ENCODE measurements around the gene INPP5F. TPM values are rescaled to one million over a fixed set of nuclear protein-coding genes. Genes with fewer than 3 reads are reported as not detected.

INPP5F gene
- total and polyA plus RNA-seq, 12 donors = 5.1 to 26.4 (median 10.5) TPM

GRCh38 chr10:119812684-119813083, 86.8 kb downstream of the INPP5F start:
- Histone ChIP-seq H3K27me3 (no peaks in the 10 kb centered on the region), H3K4me1 (replicated peaks in 1 of 2) (no peaks in the 10 kb centered on the region), H3K4me3 (no peak overlapping the region), H3K36me3 (replicated peaks in 1 of 2) (no peaks in the 10 kb centered on the region), H3K27ac (no peak overlapping the region), H3K9me3 (replicated peaks in 1 of 3) (no peaks in the 10 kb centered on the region)
- TF ChIP-seq POLR2A (IDR thresholded peaks at IDR 0.05) = no peak
- no peak for TF ChIP-seq CTCF (IDR thresholded peaks at IDR 0.05)
- no peak for DNase-seq
- intact Hi-C loops (cut with DNase I) = no loop called here

GRCh38 chr10:119815671-119816070, 89.8 kb downstream of the INPP5F start:
- intact Hi-C loops (cut with DNase I) = no loop called here

GRCh38 chr10:119817991-119818888, 92.4 kb downstream of the INPP5F start:
- 61 to 90% (median 68%) methylated on average over 23 to 84 of the region's 84 CpGs for WGBS, 4 donors

More at GRCh38 chr10:119815671-119816070, 89.8 kb downstream of the INPP5F start:
- no peak for TF ChIP-seq POLR2A (IDR thresholded peaks at IDR 0.05)
- TF ChIP-seq CTCF (IDR thresholded peaks at IDR 0.05) = no peak
- Histone ChIP-seq H3K27ac (no peak overlapping the region), H3K27me3 (no peaks in the 10 kb centered on the region), H3K9me3 (replicated peaks in 1 of 3) (no peaks in the 10 kb centered on the region), H3K4me1 (replicated peaks in 1 of 2) (no peaks in the 10 kb centered on the region), H3K36me3 (replicated peaks in 1 of 2) (no peaks in the 10 kb centered on the region), H3K4me3 (no peak overlapping the region)
- no peak for DNase-seq
- WGBS, 4 donors = 96 to 97% (median 96%) methylated on average over 7 of the region's 7 CpGs

GRCh38 chr10:119818889-119819270, 93.0 kb downstream of the INPP5F start:
- 48 to 67% (median 56%) methylated on average over 10 of the region's 10 CpGs for WGBS, 4 donors
- H3K36me3 ChIP-seq (replicated peaks in 1 of 2) = no peaks in the 10 kb centered on the region

More at GRCh38 chr10:119817991-119818888, 92.4 kb downstream of the INPP5F start:
- Histone ChIP-seq H3K36me3 (replicated peaks in 1 of 2) (no peaks in the 10 kb centered on the region), H3K4me3 (peak overlapping the region in 1 of 4 donors; percentile 25), H3K9me3 (replicated peaks in 1 of 3) (no peaks in the 10 kb centered on the region), H3K27ac (no peak overlapping the region), H3K27me3 (no peaks in the 10 kb centered on the region), H3K4me1 (replicated peaks in 1 of 2) (no peaks in the 10 kb centered on the region)
- intact Hi-C loops (cut with DNase I) = no loop called here
- peak; percentile 32 to 88 (median 50) for DNase-seq
- TF ChIP-seq CTCF (IDR thresholded peaks at IDR 0.05) = peak in 2 of 6 experiments; percentile 14 to 19
- TF ChIP-seq POLR2A (IDR thresholded peaks at IDR 0.05) = peak in 1 of 2 donors; percentile 18

More at GRCh38 chr10:119818889-119819270, 93.0 kb downstream of the INPP5F start:
- no peak for DNase-seq
- Histone ChIP-seq H3K9me3 (replicated peaks in 1 of 3) (no peaks in the 10 kb centered on the region), H3K4me1 (replicated peaks in 1 of 2) (no peaks in the 10 kb centered on the region), H3K27me3 (no peaks in the 10 kb centered on the region), H3K4me3 (peak overlapping the region in 1 of 4 donors; percentile 25), H3K27ac (no peak overlapping the region)
- TF ChIP-seq POLR2A (IDR thresholded peaks at IDR 0.05) (no peak), CTCF (IDR thresholded peaks at IDR 0.05) (no peak)
- intact Hi-C loops (cut with DNase I) = no loop called here

All from adrenal gland (tissue), 12 donors.